ENCODE data around the gene ZDHHC14.

The ZDHHC14 gene

DNA sequence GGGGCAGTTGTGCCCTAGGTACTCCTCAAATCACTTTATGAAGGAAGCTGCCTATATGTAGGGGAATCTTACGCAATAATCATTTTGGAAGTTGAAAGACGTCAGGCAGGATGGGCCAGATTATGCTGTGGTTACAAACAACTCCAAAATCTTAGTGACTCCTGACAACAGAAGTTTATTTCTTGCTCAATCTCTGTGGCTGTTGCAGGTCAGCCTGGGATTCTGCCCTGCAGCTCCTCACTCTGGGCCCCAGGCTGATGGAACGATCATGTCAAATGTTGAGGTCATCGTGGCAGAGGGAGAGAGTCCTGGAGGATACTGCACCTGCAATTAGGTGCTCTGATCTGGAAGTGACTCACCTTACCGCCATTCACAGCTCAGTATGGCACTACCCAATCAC lies 88.4 kb downstream of the ZDHHC14 start:
- DNase-seq = no peak

DNA sequence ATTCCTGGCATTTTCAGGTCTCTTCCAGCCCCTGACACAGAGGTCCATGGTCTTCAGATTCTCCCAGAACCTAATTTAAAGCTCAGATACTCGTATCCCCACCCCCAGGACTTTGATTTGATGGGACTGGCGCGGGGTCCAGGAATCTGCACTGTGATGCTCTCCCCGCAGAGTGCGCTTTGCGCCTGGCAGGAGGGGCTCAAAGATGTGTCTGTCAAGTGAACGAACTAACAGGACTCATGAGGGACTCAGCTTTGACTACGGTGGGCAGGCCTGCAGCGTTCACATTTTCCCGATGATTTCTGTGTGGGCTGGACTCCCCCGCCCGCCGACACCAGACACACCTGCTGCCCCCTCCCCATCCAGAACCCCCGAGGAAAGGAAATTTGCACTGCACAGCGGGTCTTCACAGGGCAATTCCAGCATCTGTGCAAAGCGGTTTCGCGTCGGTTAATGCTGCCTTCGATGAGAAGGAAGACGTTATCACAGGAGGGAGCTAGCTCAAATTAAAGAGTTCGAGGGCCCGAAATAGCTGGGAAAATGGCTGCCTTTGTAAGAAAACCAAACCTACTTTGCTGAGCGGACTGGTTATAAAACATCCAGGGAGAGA lies 90.2 kb downstream of the ZDHHC14 start:
- DNase-seq = no peak

DNA sequence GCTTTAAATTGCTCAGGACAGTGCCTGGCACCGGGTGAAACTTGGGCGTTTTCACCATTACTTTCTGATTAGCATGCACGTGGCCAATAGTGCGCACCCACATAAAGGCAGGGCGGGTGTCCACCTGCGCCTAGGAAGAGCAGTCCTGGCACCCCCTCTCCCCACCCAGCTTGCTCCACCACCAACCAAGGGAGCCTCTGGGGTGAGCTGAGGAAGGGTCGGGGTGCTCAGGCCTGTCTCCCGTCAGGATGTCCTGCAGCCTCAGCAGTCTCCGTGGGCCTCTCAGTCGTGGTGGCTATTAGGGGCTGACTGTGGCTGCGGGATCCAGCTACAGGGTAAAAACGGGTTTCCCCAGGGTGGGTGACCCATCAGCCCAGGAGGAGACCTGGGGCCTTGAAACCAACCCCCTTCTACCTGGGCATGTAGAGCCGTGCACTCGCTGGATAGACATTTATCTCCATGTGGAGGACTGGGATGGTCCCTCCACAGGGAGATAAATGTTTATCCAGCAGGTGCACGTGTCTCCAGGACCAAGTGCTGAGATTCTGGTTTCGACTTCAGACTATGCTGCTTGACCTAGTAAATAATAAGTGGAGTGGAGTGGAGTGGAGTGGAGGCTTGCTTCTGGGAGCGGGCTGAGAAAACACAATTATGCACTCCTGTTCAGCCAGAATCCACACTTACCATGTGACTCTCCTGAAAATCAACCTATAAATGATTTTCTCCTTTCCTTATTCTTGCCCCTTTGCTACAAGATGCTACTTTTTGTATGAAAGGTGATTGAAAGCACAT lies 91.1 kb downstream of the ZDHHC14 start:
- DNase-seq = peak; percentile 18

DNA sequence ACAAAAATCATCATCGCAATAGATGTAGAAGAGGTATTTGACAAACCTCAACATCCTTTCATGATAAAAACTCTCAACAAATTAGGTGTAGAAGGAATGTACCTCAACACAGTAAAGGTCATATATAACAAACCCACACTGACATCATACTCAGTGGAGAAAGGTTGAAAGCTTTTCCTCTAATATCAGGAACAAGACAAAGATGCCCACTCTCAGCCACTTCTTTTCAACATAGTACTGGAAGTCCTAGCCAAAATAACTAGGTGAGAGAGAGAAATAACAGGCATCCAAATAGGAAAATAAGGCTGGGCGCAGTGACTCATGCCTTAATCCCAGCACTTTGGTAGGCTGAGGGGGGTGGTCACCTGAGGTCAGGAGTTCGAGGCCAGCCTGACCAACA lies 95.8 kb downstream of the ZDHHC14 start:
- no peak for DNase-seq

DNA sequence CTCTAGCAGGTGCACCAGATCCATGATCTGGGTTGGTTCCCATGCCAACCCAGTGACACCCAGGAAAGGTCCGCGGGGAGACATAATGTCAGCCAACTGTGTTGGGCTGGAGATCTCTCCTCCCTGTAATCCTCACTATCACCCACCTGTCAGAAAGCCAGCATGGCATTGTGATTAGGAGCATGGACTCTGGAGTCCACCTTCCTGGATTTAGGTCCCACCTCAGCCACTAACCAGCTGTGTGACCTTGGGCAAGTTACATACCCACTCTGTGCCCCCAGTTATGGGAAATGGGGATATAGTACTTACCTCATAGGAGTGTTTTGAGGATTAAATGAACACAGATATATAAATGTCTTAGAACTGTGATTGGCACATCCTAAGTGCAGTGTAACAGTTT lies 97.9 kb downstream of the ZDHHC14 start:
- DNase-seq = no peak

DNA sequence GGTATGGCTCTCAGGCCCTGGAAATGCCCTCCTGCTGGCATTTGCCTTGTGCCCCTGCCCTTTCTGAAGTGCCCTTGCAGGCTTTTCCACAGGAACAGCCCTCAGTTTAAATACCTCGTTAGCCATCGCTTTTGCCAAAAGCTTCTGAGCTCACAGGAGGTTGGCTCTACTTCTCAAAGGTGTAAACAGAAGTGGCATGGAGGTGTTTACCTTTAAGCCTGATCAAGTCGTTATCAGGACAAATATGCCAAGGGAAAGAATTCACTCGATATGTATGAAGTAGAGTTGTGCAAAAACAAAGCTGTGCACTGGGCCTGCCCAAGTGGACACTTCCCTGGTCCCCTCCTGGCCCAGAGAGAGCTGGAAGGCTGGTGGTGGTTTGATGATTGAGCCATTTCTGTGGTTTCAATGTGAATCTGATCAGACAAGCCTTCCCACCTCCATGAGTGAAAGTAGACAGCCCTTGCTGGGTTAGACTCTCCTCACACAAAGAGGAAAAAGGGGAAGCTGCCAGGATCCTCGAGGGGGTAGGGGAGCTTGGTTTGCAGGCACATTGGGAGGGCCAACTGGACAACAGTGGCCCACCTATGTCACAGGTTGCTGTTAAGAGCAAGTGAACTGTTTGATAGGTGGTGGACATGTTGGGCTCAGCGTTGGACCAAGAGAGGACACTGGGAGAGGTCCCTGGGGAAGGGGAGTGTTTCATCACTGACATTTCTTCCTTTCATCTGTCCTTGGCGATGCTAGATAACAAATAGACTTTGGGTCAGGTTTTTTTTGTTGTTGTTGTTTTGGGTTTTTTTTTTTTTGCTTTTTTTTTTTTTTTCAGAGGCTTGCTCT lies 98.7 kb downstream of the ZDHHC14 start:
- no peak for DNase-seq

DNA sequence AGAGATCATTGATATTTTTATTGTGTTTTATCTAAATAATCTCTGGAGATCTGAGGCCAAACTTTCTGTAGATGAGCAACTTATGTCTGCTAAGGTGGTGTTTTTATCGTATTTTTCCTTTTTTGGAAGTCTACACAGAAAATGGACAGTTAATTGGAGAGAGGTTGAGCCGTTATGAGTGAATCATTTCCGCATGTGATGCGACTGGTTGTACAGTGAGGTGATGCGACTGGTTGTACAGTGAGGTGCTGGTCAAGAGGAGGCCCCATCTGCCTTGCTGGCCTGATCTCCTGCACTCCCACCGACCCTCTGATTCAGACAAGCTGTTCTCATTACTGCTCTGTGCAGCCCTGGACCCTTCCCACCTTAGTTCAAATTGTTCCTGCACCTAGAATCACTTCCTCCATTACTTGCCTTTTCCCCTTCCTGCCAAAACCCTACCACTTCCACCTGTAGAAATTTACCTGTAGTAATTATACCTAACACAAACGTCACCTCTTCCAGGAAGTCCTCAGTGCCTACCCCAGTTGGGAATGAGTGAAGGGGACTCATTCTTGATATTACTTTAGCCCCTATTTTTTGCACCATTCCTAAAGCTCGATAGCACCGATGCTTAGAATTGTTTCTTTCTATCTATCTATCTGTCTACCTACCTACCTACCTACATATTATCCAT lies 100.3 kb downstream of the ZDHHC14 start:
- DNase-seq = no peak

DNA sequence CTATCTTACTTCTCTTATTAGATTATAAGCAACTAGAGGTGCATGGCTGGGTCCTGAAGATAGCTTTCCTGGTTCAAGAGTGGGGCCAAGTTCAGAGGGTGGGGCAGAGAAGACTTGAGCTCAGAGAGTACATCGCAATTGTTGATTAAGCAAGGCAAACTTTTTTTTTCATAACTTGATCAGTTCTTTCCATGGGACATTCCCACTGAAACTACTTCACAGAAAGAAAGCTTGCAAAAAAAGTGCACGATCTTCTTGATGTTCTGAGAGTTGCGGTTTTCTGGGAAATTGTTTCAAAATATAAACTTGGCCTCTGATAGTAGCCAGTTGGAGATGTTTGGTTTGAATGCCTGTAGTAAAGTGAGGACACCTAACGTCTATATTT lies 100.9 kb downstream of the ZDHHC14 start:
- no peak for DNase-seq

DNA sequence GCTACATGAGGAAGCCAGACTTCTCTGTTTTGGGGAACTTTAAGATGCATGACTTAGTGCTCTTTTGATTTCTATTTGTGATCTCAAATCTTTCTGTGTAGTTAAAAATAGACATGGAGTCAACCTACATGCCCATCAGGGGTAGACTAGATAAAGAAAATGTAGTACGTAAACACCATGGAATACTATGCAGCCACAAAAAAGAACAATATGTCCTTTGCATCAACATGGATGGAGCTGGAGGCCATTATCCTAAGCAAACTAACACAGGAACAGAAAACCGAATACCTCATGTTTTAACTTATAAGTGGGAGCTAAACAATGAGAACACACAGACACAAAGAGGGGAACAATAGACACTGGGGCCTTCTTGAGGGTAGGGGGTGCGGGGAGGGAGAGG lies 102.8 kb downstream of the ZDHHC14 start:
- DNase-seq = no peak

DNA sequence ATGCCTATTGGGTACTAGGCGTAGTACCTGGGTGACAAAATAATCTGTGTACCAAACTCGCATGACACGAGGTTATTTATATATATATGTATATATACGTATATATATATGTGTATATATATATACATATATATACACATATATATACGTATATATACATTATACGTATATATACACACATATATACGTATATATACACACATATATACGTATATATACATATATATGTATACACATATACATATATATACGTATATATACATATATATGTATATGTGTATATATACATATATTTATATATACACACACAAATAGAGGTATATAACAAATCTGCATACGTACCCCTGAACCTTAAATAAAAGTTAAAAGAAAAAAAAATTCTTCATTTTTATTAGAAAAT lies 103.2 kb downstream of the ZDHHC14 start:
- no peak for DNase-seq

DNA sequence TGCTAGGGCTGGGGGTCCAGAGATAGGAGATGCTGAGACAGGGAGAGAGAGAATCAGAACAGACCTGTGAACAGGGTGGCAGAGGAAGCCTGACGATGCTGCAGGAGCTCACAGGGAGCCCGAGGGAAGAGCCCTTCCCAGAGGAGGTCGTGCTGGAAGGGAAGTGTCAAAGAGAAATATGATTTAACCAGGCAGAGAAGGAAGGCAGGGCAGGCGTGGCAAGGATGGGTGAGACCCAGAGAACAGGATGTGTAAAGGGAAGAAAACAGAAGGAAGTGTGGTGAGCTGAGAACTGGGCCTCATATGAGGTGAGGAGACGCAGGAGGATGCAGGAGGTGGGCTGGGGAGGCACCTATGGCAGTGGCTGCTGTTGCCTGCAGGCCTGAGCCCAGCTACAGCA lies 105.6 kb downstream of the ZDHHC14 start:
- no peak for DNase-seq

DNA sequence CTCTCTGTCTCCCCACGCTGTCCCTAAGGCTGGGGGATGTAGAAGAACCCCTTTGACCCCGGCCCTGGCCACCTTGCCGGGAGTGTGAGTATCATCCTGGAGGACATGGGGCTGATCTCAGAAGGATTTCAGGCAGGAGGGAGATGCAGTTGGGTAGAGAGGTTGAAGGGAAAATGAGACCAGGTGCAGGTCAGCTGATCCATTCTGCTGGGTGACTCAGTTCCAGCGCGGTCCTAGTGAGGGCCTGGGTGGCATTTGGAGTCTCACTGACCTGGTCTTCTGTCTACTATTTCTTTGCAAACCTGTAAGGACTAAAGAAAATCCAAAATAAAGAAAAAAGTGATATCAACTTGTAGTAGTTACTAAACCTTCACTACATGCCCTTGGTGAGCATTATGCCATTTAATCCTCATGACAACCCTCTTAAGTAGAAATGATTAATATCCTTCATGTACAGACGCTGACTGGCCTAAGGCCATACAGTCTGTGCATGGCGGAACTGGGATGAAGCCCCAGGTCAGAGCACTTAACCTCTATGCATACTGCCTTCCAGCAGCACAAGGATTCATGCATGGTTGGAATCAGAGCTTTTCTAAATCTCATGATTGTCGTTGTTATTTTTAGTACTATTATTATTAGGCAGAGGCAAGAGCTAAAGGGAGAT lies 106.3 kb downstream of the ZDHHC14 start:
- no peak for DNase-seq

DNA sequence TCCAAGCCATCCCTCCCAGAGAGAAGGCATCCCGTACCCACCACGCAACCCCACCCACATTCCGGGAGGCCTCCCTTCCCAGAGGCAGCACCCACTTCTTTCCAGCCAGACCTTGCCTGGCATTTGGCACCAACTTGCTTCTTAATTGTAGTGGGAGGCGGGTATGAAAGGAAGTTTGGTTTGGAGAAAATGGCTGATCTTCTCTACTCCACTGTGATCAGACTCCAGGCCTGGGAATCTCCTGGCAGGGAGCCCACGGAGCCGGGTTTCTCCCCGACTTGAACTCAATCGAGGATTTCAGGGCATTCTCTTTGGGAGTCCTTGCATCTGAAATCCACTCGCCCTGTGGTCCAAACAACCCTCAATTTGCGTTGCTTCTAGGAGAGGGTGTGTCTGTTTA lies 107.1 kb downstream of the ZDHHC14 start:
- DNase-seq = no peak

DNA sequence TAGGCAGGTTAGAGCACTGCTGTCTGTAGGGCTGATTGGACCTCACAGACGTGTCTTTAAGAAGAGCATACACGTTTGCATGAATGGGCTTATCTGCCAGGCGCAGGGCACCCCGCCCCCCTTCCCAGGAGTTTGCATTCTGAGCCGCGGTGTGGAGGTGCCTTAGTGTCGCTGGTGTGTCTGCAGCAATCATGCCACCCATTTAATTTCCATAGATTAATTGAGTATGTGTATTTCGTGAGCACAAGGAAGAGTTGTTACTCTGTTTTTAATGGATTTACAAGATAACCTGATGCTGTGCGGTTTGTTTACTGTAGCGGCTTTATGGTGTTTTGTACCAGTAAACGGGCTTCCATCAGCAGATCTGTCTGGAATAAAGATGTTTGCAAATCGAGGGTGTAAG lies 107.7 kb downstream of the ZDHHC14 start:
- DNase-seq = no peak

DNA sequence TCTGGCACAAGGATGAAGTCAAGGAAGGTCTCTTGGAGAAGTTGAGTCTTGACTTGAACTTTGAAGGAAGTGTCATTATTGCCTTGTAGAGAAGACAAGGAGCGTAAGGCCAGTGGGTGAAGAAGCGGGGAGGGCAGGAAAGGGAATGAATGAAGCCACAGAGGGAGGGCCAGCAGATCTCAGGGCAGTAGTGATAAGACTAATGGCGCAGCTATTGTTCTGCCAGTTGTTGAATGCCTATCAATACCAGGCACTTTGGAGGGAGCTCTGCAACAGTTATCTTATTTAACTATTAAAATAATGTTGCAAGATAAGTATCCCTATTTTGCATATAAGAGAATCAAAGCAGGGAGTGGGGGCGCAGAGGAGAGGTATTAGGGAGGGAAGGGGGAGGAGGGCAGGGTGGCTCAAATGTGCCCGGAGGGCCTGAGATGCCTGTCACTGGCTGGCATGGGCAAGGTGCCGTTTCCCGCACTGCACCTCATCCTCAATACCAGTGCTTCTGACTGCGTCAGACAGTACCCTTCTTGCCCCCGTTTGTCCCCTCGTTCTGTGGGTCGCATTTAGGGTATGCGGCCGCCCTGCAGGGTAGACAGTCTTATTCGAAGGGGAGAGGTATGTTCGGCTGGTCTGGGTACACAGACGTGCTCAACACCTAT lies 109.8 kb downstream of the ZDHHC14 start:
- DNase-seq = no peak

DNA sequence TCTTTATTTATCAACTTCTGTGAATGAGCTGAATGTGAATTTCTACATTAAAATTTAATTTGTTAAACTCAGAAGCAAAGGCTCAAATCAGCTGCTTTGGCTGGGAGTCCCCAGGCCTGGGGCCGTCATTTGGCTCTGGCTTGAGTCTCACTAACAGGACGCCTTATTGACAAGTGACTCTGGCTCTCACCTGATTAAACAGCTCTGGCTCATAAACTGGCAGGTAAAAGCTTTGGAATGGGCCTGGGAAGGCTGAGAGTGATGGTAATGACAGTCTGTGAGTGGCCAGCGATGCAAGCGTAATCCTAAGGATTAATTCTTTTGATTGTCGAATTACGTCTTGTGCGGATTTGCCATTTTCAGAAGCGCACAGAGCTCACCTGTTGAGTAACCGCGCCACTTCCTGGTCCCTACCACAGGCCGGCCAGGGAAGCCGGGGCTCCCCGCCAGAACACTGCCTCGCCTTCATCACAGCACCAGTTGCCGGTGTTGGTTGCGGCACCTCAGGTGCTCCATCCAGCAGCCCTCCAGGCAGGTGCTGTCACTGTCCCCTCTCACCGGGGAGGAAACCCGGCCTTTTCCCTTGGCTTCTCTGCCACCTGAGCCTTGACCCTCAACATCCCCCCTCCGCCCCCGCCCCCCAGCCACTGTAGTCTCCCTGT lies 110.7 kb downstream of the ZDHHC14 start:
- no peak for DNase-seq

DNA sequence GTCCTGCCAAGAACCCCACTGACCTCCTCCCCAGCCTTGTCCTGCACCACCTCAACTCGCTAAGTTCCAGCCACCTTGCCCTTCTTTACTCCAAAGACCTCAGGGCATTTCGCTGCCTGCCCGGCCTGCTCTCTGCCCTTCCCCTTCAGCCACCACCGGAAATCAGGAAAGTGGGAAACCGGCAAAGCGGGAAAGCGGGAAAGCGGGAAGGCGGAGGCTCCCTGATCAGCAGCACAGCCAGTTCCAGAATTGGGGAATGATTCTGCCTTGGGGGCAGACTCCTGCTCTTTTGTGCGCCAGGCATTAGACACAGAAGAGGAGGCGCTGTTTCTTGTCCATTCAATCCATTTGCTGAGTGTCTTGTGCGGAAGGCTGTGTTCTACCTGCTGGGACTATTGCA lies 111.3 kb downstream of the ZDHHC14 start:
- DNase-seq = no peak

DNA sequence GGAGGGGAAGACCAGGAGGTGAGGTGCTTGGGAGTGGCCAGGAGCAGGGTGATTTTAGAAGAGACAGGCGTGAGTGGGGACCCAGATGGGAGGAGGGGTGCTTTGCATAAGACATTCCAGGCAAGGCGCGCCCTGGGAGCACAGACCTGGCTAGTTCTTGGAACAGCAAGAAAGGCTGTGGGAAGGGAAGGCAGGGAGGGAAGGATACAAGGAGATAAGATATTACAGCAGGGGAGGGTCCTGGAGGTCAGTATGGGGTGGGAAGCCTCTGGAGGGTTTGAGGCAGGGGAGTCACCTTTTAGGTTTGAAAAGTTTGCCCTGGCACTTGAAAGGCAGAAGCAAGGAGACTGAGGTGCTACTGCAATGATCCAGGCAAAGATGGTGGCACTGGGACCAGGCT lies 111.8 kb downstream of the ZDHHC14 start:
- no peak for DNase-seq

DNA sequence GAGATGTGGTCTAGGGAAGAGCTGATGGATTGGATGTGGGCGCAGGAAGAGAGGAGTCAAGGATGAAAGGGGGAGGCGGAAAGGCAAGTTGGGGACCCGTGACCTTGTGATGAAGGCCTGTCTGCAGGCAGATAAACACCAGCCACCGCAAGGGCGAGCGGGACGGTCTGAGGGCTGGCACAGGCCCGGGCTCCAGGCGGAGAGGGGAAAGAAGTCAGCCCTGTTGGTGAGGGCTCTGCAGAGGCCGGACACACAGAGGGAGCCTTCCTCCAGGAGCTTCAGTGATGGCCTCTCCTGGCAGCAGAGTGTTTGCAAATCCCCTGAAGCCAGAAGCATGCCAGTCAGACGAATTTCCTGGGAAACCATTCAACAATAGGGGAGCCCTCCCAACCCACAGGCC lies 112.2 kb downstream of the ZDHHC14 start:
- no peak for DNase-seq

DNA sequence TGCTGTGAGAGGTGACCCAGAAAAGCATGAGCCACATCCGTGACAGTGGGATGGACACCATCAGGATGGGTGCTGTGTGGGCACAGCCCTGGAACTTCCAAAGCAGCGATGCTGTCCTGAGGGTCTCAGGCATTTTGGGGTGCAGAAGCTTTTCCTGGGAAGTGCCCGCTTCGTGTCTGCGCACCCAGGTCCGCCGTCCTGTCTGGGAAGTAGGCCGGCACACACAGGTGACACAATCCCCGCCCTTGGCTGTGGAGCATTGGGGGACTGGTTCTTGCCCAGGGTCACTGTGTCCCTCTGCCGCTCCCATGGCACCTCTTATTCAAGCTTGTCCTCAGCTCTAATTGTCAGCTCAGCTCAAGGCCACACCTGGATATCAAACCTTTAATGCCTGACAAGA lies 112.6 kb downstream of the ZDHHC14 start:
- DNase-seq = no peak

DNA sequence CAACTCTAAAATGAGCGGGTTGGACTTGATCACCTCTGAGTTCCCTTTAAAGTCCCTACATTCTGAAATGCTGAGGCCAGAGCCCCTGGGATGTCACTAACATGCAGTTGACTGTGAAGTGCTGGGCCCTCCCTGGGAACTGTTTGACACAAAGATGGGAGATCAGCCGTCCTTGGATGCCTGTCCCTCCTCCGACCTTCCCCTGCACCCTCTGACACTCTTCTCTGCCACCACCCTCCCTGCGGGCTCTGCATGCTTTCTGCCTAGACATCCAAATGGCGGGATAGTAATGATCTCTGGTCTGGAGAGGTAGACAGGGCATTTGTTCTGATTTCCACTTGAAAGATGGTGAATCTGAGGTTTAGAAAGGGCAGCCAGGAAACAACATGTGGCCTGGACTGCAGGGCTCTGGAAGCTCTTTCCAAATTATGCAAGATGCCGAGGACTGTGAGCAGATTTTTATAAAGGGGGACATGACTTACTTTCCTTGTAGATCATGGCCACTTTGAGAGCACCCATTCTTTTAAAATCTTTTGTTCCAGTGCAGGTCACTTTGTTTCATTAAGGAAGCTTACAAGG lies 113.2 kb downstream of the ZDHHC14 start:
- no peak for DNase-seq
